NCI-H69 (cell line): ENCODE results near the gene PRDM16.
A peak's percentile ranks its signal among the peaks of the same experiment; 100 is the strongest.

Experiments
- DNase-seq: peaks from one replicate; lab custom pipeline; 2025; lab: John Stamatoyannopoulos, UW

Gene PRDM16

GRCh38 chr1:3068564-3069431 is at the start of gene PRDM16:
PRDM16 (plus strand) TSS chr1:3069203; CDS start chr1:3069260, 57 bp downstream.
- peak; percentile 2 for DNase-seq

GRCh38 chr1:3019516-3020051 is 49.4 kb upstream of the PRDM16 start:
- DNase-seq = no peak

GRCh38 chr1:3020263-3020909 is 48.6 kb upstream of the PRDM16 start:
- no peak for DNase-seq

GRCh38 chr1:3021233-3021671 is 47.8 kb upstream of the PRDM16 start, which contains the start of gene ACTRT2:
ACTRT2 (plus strand) TSS chr1:3021467; CDS start chr1:3021687, 220 bp downstream.
- DNase-seq = no peak

GRCh38 chr1:3021801-3022401 is 47.1 kb upstream of the PRDM16 start:
- DNase-seq = no peak

- DNase-seq = no peak
These were observed 46.5 kb upstream of the PRDM16 start for GRCh38 chr1:3022511-3022973.

- DNase-seq = no peak
These were observed 46.0 kb upstream of the PRDM16 start for GRCh38 chr1:3022976-3023375.

GRCh38 chr1:3024019-3024418 is 45.0 kb upstream of the PRDM16 start:
- DNase-seq = no peak

- DNase-seq = no peak
These were observed 44.4 kb upstream of the PRDM16 start for GRCh38 chr1:3024588-3024987.

GRCh38 chr1:3026124-3026523 is 42.9 kb upstream of the PRDM16 start:
- no peak for DNase-seq

- no peak for DNase-seq
These were observed 42.2 kb upstream of the PRDM16 start for GRCh38 chr1:3026581-3027391.

- no peak for DNase-seq
These were observed 41.2 kb upstream of the PRDM16 start for GRCh38 chr1:3027611-3028371.

GRCh38 chr1:3028531-3029282 is 40.3 kb upstream of the PRDM16 start:
- DNase-seq = no peak

- DNase-seq = no peak
These were observed 39.5 kb upstream of the PRDM16 start for GRCh38 chr1:3029481-3029961.

GRCh38 chr1:3029991-3030662 is 38.9 kb upstream of the PRDM16 start:
- no peak for DNase-seq

- no peak for DNase-seq
These were observed 38.2 kb upstream of the PRDM16 start for GRCh38 chr1:3030663-3031381.

GRCh38 chr1:3031401-3032221 is 37.4 kb upstream of the PRDM16 start:
- no peak for DNase-seq
